Heart left ventricle (tissue), 16 donors: ENCODE results near the gene DBF4. TPM values are rescaled to one million over a fixed set of nuclear protein-coding genes. Genes with fewer than 3 reads are reported as not detected.
"Not testable (repeated sequence)": the region's sequence is repeated elsewhere in the genome, so short reads cannot be mapped to it uniquely, and the experiment has no call there.

Source experiments
- ATAC-seq, 4 donors: fragments of 200-7000 bp; cut with Tn5 transposase; one replicate each; pipeline ENCODE4 v1.9.1; 2020 to 2022; ENCODE audit warnings: moderate library complexity in 4 of 4, mild to moderate bottlenecking in 3 of 4, moderate number of reproducible peaks in 1 of 4
- DNase-seq, 5 donors: peaks; one replicate each; pipeline ENCODE4 v3.0.0-alpha.2; 2020
- H3K27ac ChIP-seq, 12 donors: fragments of 200-600 bp; sonication (generic) in 4 of 12; one replicate each; pipeline versions ENCODE4 v1.5.0 to v1.8.0; 2016 to 2022; ENCODE audit warnings: mild to moderate bottlenecking in 2 of 12
- H3K27me3 ChIP-seq, 9 donors: fragments of 200-600 bp; sonication (generic) in 2 of 9; one replicate each; pipeline versions ENCODE4 v1.5.1 to v1.8.0; 2016 to 2022; ENCODE audit warnings: mild to moderate bottlenecking in 3 of 9
- H3K36me3 ChIP-seq, 9 donors: fragments of 200-600 bp; sonication (generic) in 2 of 9; one replicate each; pipeline versions ENCODE4 v1.5.0 to v1.8.0; 2018 to 2022; ENCODE audit warnings: mild to moderate bottlenecking in 2 of 9
- H3K4me1 ChIP-seq, 12 donors: fragments of 200-600 bp; sonication (generic) in 4 of 12; one replicate each; pipeline versions ENCODE4 v1.5.0 to v1.8.0; 2016 to 2022; ENCODE audit warnings: mild to moderate bottlenecking in 3 of 12
- H3K4me3 ChIP-seq, 12 donors: fragments of 200-600 bp; sonication (generic) in 4 of 12; one replicate each; pipeline versions ENCODE4 v1.5.0 to v1.8.0; 2017 to 2022; ENCODE audit warnings: mild to moderate bottlenecking in 9 of 12, moderate library complexity in 4 of 12
- H3K9me3 ChIP-seq, 12 donors: fragments of 200-600 bp; sonication (generic) in 4 of 12; one replicate each; pipeline versions ENCODE4 v1.5.0 to v1.8.0; 2016 to 2022; ENCODE audit warnings: mild to moderate bottlenecking in 1 of 12
- CTCF ChIP-seq, 12 donors: fragments of 200-600 bp; sonication (generic) in 4 of 12; IDR thresholded peaks; one replicate each; pipeline versions ENCODE4 v1.5.0 to v1.8.0; 2018 to 2022; ENCODE audit warnings: antibody characterized with exemption in 12 of 12, mild to moderate bottlenecking in 5 of 12
- POLR2A ChIP-seq, 2 donors: fragments of 450-650 bp; IDR thresholded peaks; one replicate each; pipeline ENCODE4 v1.6.1; 2017; ENCODE audit warnings: antibody characterized with exemption in 2 of 2, mild to moderate bottlenecking in 2 of 2, moderate library complexity in 2 of 2
- WGBS, 4 donors: extraction: QIAGEN DNeasy Blood & Tissue Kit in 2 of 4; methylation state at CpG; one replicate each; pipeline versions ENCODE4 v1.1.5 to v1.1.7; 2013 to 2018; 5-methylcytosine and 5-hydroxymethylcytosine counted together
- intact Hi-C, 10 donors: fragments of 100-400 bp; cut with DNase I; formaldehyde crosslinking; loops; one replicate each; pipeline versions ENCODE4 v1.11.1 to v1.14.2; 2022
- polyA plus RNA-seq, 2 donors: library from polyadenylated mRNA; stranded (reverse); fragments of 200-250 nt; gene quantifications; one replicate each; pipeline ENCODE4 v1.2.3, GENCODE V29; 2013
- total RNA-seq, 9 donors: library from RNA; depleted of rRNA in 2 of 9; stranded (reverse); fragments of >200 nt in 2 of 9; fragmentation: NEBNext Ultra II Directional in 3 of 9; extraction: Animal tissue kit (Norgen Biotek cat#: 25700) in 3 of 9; gene quantifications; one replicate each; pipeline versions ENCODE4 v1.1.0 to v1.2.4, GENCODE V29; 2016 to 2023
- donor health status: ischemic (EF 13 %, LVEDD 7.1; RV severe dilation, severe dysfunction).
- donor health status: healthy with polysubstance abuse.
- donor health status: DM: no; HTN: yes; CAD: no.
- donor health status: DM: no; HTN: no; CAD: no.
- donor health status: ischemic (EF 25% LVEDD 6.9; RV normal size, moderate dysfunction).
- donor health status: ischemic (EF 25% LVEDD 5.7; RV mildly dilated, moderate dysfunction).
- donor health status: healthy.
- donor health status: DM: yes; HTN: yes; CAD: no.
- donor health status: ischemic (EF 35%, LVEDD 5.7; RV mildly dilated, moderate dysfunction).
- donor health status: nonischemic (EF 11% LVEDD 7.7; RV severe dilation, severe dysfunction).
- donor health status: DM: yes; HTN: yes; CAD: no.
- donor health status: PGD.
- donor health status: ischemic (EF 29% LVEDD 5.4; RV normal size, mild dysfunction).
- donor health status: nonischemic (EF 23%, LVEDD 6.1; RV moderate dilation, normal function).

The DBF4 gene
- total and polyA plus RNA-seq, 11 donors = 1.0 to 7.8 (median 2.4) TPM

GRCh38 chr7:87944547-87944946, 68.3 kb downstream of the DBF4 start:
- TF ChIP-seq POLR2A (IDR thresholded peaks at IDR 0.05) (no peak), CTCF (IDR thresholded peaks at IDR 0.05) (no peak)
- Histone ChIP-seq H3K4me1 (no peaks in the 10 kb centered on the region), H3K27me3 (no peaks in the 10 kb centered on the region), H3K27ac (no peak overlapping the region), H3K9me3 (no peaks in the 10 kb centered on the region), H3K36me3 (no peaks in the 10 kb centered on the region), H3K4me3 (no peak overlapping the region)
- intact Hi-C loops = no loop called here
- ATAC-seq = no peak
- 83 to 92% (median 88%) methylated on average over 3 of the region's 3 CpGs for WGBS, 4 donors
- DNase-seq = no peak

- H3K4me3 ChIP-seq, H3K27ac ChIP-seq, H3K36me3 ChIP-seq, ATAC-seq, H3K27me3 ChIP-seq, H3K4me1 ChIP-seq, H3K9me3 ChIP-seq, intact Hi-C loops, DNase-seq: not testable (repeated sequence)
Measured at GRCh38 chr7:87945926-87946325, 69.6 kb downstream of the DBF4 start.

- ATAC-seq = no peak
- H3K36me3 ChIP-seq = no peaks in the 10 kb centered on the region
- no peak for DNase-seq
- intact Hi-C loops = no loop called here
- H3K9me3 ChIP-seq = no peaks in the 10 kb centered on the region
- no peaks in the 10 kb centered on the region for H3K27me3 ChIP-seq
- no peaks in the 10 kb centered on the region for H3K4me1 ChIP-seq
- H3K27ac ChIP-seq = no peak overlapping the region
- no peak for TF ChIP-seq POLR2A (IDR thresholded peaks at IDR 0.05)
- no peak for TF ChIP-seq CTCF (IDR thresholded peaks at IDR 0.05)
- no peak overlapping the region for H3K4me3 ChIP-seq
Measured at GRCh38 chr7:87948371-87948770, 72.1 kb downstream of the DBF4 start.

Other genes with a start within 250 kb of the DBF4 start
- gene RUNDC3B, start 248.1 kb upstream of the DBF4 start, total RNA-seq = 1 to 10 TPM in 7 of 9 donors, under 1 TPM in 2; 0.86 to 4.4 (median 1.8) TPM
- gene RUNDC3B, start 248.1 kb upstream of the DBF4 start, polyA plus RNA-seq = under 1 TPM; 0.40 to 0.65 TPM
- gene SLC25A40, start 133 bp upstream of the DBF4 start, total RNA-seq = 10 to 100 TPM; 11.0 to 29.1 (median 22.6) TPM
- 1 to 10 TPM; 6.0 to 9.0 TPM for gene SLC25A40, start 133 bp upstream of the DBF4 start, polyA plus RNA-seq
- gene ADAM22, start 57.8 kb downstream of the DBF4 start, total RNA-seq = 1 to 10 TPM in 6 of 9 donors, under 1 TPM in 3; 0.75 to 3.4 (median 1.5) TPM
- under 1 TPM; 0.27 to 0.73 TPM for gene ADAM22, start 57.8 kb downstream of the DBF4 start, polyA plus RNA-seq